Measurements from ENCODE around the gene TTI1. TPM values are rescaled to one million over a fixed set of nuclear protein-coding genes. Genes with fewer than 3 reads are reported as not detected.

Gene TTI1
- polyA plus RNA-seq, 1 of the 3 experiments (the other 2 are of a cell fraction), result 15.6 TPM

- Histone ChIP-seq H3K4me1 (ENCODE audit: control insufficient read depth in 1 of 2, insufficient read depth in 2 of 2, low read depth in 1 of 2, low read length in 1 of 2) (peaks cover 0 to 87% of the 10 kb centered on the region in 2 experiments; a peak in 2 of 4 replicates), H3K9ac (no peak overlapping the region), H4K20me1 (ENCODE audit: insufficient read depth) (no peaks in the 10 kb centered on the region), H3K4me2 (no peak overlapping the region), H3K9me3 (no peaks in the 10 kb centered on the region), H2AFZ (ENCODE audit: low read depth) (no peak overlapping the region), H3K36me3 (replicated peaks in 1 of 2; ENCODE audit: control insufficient read depth in 1 of 2, insufficient read depth in 2 of 2, low read length in 1 of 2) (peaks cover 11 to 24% of the 10 kb centered on the region in 2 experiments), H3F3A (replicated peaks; ENCODE audit: insufficient read depth) (no peaks in the 10 kb centered on the region), H3K9me2 (no peaks in the 10 kb centered on the region), H3K79me2 (ENCODE audit: insufficient read depth) (no peaks in the 10 kb centered on the region), H3K27ac (ENCODE audit: low read depth in 2 of 2, low read length in 1 of 2) (peak overlapping the region; percentile 53 to 99), H3K27me3 (ENCODE audit: insufficient read depth) (no peaks in the 10 kb centered on the region), H3K4me3 (ENCODE audit: low read depth in 2 of 2, low read length in 1 of 2) (no peak overlapping the region; a peak in 1 of 4 replicates)
- ChIA-PET POLR2A (interaction anchor here (0.8 to 2.5 kb wide), 3 partner anchors 65 to 73 kb away, joined by 3 to 12 read pairs (median 3); no protein-coding TSS in a partner anchor), CTCF (interaction anchor here (0.6 to 5.3 kb wide), 16 partner anchors 10 to 424 kb away, joined by 3 to 30 read pairs (median 4); partner anchors contain the start of gene VSTM2L)
- WGBS (ENCODE audit: low lambda C conversion rate), result 75% methylated on average over 10 of the region's 12 CpGs
- DNase-seq, result peak; percentile 76
- TF ChIP-seq USF1 (IDR thresholded peaks at IDR 0.05; ENCODE audit: borderline replicate concordance, low read depth), result no peak
- TF ChIP-seq PBX3 (IDR thresholded peaks at IDR 0.05), result no peak
- peak; percentile 78 for TF ChIP-seq CHD2 (IDR thresholded peaks at IDR 0.05; ENCODE audit: low read length, partially characterized antibody)
- no peak for TF ChIP-seq RXRA (IDR thresholded peaks at IDR 0.05; ENCODE audit: borderline replicate concordance, low read depth)
- no peak for TF ChIP-seq GABPA (IDR thresholded peaks at IDR 0.05; ENCODE audit: low read depth)
- TF ChIP-seq RAD21 (IDR thresholded peaks at IDR 0.05; ENCODE audit: low read length), result 0 out of 2 replicates have a peak, but pooled peaks have one; percentile 17
- no peak for TF ChIP-seq ZBTB33 (IDR thresholded peaks at IDR 0.05; ENCODE audit: borderline replicate concordance, low read depth)
- no peak for TF ChIP-seq YY1 (IDR thresholded peaks at IDR 0.05; ENCODE audit: low read depth)
- TF ChIP-seq RCOR1 (IDR thresholded peaks at IDR 0.05; ENCODE audit: low read length), result peak; percentile 91
- TF ChIP-seq RFX5 (IDR thresholded peaks at IDR 0.05; ENCODE audit: low read length), result no peak
- TF ChIP-seq FOXJ3 (CRISPR knock-in tag; IDR thresholded peaks at IDR 0.05), result peak; percentile 89
- TF ChIP-seq GATA2 (CRISPR knock-in tag; IDR thresholded peaks at IDR 0.05), result peak; percentile 98
- peak; percentile 33; the same call in 1 of the 2 replicates for TF ChIP-seq POLR2AphosphoS5 (IDR thresholded peaks at IDR 0.05; ENCODE audit: low read depth, low read length)
- no peak for TF ChIP-seq SMC3 (IDR thresholded peaks at IDR 0.05; ENCODE audit: low read depth, low read length)
- TF ChIP-seq FOSL2 (IDR thresholded peaks at IDR 0.05; ENCODE audit: borderline replicate concordance, low read depth), result no peak
- no peak for TF ChIP-seq CTCF (IDR thresholded peaks at IDR 0.05)
- TF ChIP-seq TCF12 (IDR thresholded peaks at IDR 0.05), result peak; percentile 72
- TF ChIP-seq MEF2A (IDR thresholded peaks at IDR 0.05; ENCODE audit: borderline replicate concordance, low read depth), result no peak
- 0 out of 2 replicates have a peak, but pooled peaks have one; percentile 47 for TF ChIP-seq TEAD4 (IDR thresholded peaks at IDR 0.05; ENCODE audit: borderline replicate concordance, insufficient read depth)
- no peak for TF ChIP-seq NRF1 (IDR thresholded peaks at IDR 0.05; ENCODE audit: low read depth, low read length)
- no peak for TF ChIP-seq TAF1 (IDR thresholded peaks at IDR 0.05; ENCODE audit: borderline replicate concordance, low read depth, low read length)
- peak; percentile 79; the same call in 1 of the 2 replicates for TF ChIP-seq MXI1 (IDR thresholded peaks at IDR 0.05; ENCODE audit: low read depth, low read length)
- no peak for TF ChIP-seq NFIC (IDR thresholded peaks at IDR 0.05; ENCODE audit: borderline replicate concordance)
- TF ChIP-seq, protein P1, sequence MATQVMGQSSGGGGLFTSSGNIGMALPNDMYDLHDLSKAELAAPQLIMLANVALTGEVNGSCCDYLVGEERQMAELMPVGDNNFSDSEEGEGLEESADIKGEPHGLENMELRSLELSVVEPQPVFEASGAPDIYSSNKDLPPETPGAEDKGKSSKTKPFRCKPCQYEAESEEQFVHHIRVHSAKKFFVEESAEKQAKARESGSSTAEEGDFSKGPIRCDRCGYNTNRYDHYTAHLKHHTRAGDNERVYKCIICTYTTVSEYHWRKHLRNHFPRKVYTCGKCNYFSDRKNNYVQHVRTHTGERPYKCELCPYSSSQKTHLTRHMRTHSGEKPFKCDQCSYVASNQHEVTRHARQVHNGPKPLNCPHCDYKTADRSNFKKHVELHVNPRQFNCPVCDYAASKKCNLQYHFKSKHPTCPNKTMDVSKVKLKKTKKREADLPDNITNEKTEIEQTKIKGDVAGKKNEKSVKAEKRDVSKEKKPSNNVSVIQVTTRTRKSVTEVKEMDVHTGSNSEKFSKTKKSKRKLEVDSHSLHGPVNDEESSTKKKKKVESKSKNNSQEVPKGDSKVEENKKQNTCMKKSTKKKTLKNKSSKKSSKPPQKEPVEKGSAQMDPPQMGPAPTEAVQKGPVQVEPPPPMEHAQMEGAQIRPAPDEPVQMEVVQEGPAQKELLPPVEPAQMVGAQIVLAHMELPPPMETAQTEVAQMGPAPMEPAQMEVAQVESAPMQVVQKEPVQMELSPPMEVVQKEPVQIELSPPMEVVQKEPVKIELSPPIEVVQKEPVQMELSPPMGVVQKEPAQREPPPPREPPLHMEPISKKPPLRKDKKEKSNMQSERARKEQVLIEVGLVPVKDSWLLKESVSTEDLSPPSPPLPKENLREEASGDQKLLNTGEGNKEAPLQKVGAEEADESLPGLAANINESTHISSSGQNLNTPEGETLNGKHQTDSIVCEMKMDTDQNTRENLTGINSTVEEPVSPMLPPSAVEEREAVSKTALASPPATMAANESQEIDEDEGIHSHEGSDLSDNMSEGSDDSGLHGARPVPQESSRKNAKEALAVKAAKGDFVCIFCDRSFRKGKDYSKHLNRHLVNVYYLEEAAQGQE (IDR thresholded peaks at IDR 0.05; ENCODE audit: low read depth, low read length), result no peak
Observed at GRCh38 chr20:37987602-37988290, 45.5 kb downstream of the TTI1 start.
